ENCODE data around the gene ZCCHC10.
"Not testable (repeated sequence)": the region's sequence is repeated elsewhere in the genome, so short reads cannot be mapped to it uniquely, and the experiment has no call there.

Gene ZCCHC10

DNA sequence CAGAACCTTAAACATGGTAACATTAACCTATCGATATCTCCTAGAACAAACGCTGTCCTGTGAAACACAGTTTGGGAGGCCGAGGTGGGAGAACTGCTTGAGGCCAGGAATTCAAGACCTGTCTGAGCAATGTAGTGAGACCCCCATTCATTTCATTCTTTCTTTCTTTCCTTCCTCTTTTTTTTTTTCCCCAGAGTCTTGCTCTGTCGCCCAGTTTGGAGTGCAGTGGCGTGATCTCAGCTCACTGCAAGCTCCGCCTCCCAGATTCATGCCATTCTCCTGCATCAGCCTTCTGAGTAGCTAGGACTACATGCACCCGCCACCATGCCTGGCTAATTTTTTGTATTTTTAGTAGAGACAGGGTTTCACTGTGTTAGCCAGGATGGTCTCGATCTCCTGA lies 20.2 kb upstream of the ZCCHC10 start:
- not testable (repeated sequence) for H3K27me3 ChIP-seq (ENCODE audit: control insufficient read depth in 1 of 2, insufficient read depth in 1 of 2, low read length in 2 of 2); H3K9ac ChIP-seq (ENCODE audit: low read length)

GRCh38 chr5:133041910-133042309 lies 15.6 kb upstream of the ZCCHC10 start:
- Histone ChIP-seq H2AFZ (ENCODE audit: low read depth, low read length) (no peak overlapping the region), H3K9me3 (ENCODE audit: control insufficient read depth, low read length) (no peaks in the 10 kb centered on the region), H3K4ac (ENCODE audit: low read depth in 1 of 2, low read length in 2 of 2) (no peak overlapping the region), H2BK120ac (ENCODE audit: low read depth, low read length) (no peak overlapping the region), H4K8ac (ENCODE audit: low read length) (no peak overlapping the region), H4K91ac (ENCODE audit: low read length) (no peak overlapping the region), H3K9ac (ENCODE audit: low read length) (no peak overlapping the region), H2BK5ac (ENCODE audit: low read depth, low read length, poor library complexity, severe bottlenecking) (no peak overlapping the region), H3K27ac (ENCODE audit: low read length, poor library complexity, severe bottlenecking) (no peak overlapping the region), H3K27me3 (ENCODE audit: control insufficient read depth in 1 of 2, insufficient read depth in 1 of 2, low read length in 2 of 2) (no peaks in the 10 kb centered on the region), H3K14ac (ENCODE audit: low read length in 2 of 2) (no peak overlapping the region), H3K36me3 (ENCODE audit: control insufficient read depth in 1 of 2, insufficient read depth in 2 of 2, low read depth in 1 of 2, low read length in 2 of 2) (no peaks in the 10 kb centered on the region), H2BK15ac (ENCODE audit: low read depth, poor library complexity, severe bottlenecking) (no peak overlapping the region), H3K4me3 (ENCODE audit: insufficient read depth in 1 of 2, low read depth in 1 of 2, low read length in 2 of 2) (no peak overlapping the region), H3K23ac (ENCODE audit: low read length in 2 of 2) (no peak overlapping the region), H3K18ac (ENCODE audit: low read depth in 1 of 2, low read length in 2 of 2) (no peak overlapping the region), H2BK12ac (ENCODE audit: low read length in 2 of 2) (no peak overlapping the region), H3K79me1 (replicated peaks; ENCODE audit: low read length, poor library complexity, severe bottlenecking) (no peaks in the 10 kb centered on the region), H3K4me1 (ENCODE audit: control insufficient read depth, insufficient read depth, low read depth, low read length) (peaks cover 2% of the 10 kb centered on the region), H3K4me2 (ENCODE audit: low read length, poor library complexity, severe bottlenecking) (no peak overlapping the region), H2AK5ac (ENCODE audit: low read length, severe bottlenecking) (no peak overlapping the region)
- WGBS, result 100% methylated on average over 1 of the region's 1 CpG
- DNase-seq, result peak; percentile 52

More for the DNA sequence above, 20.2 kb upstream of the ZCCHC10 start:
- H2BK120ac ChIP-seq (ENCODE audit: low read depth, low read length); H3K36me3 ChIP-seq (ENCODE audit: control insufficient read depth in 1 of 2, insufficient read depth in 2 of 2, low read depth in 1 of 2, low read length in 2 of 2); H4K91ac ChIP-seq (ENCODE audit: low read length); H2AFZ ChIP-seq (ENCODE audit: low read depth, low read length); H3K9me3 ChIP-seq (ENCODE audit: control insufficient read depth, low read length); H3K27ac ChIP-seq (ENCODE audit: low read length, poor library complexity, severe bottlenecking); H3K79me1 ChIP-seq (replicated peaks; ENCODE audit: low read length, poor library complexity, severe bottlenecking); H3K4me1 ChIP-seq (ENCODE audit: control insufficient read depth, insufficient read depth, low read depth, low read length); H3K14ac ChIP-seq (ENCODE audit: low read length in 2 of 2); DNase-seq; H4K8ac ChIP-seq (ENCODE audit: low read length); H2BK12ac ChIP-seq (ENCODE audit: low read length in 2 of 2); H3K18ac ChIP-seq (ENCODE audit: low read depth in 1 of 2, low read length in 2 of 2); H2BK5ac ChIP-seq (ENCODE audit: low read depth, low read length, poor library complexity, severe bottlenecking); H3K4ac ChIP-seq (ENCODE audit: low read depth in 1 of 2, low read length in 2 of 2); H3K4me2 ChIP-seq (ENCODE audit: low read length, poor library complexity, severe bottlenecking); H2AK5ac ChIP-seq (ENCODE audit: low read length, severe bottlenecking); H3K23ac ChIP-seq (ENCODE audit: low read length in 2 of 2); H3K4me3 ChIP-seq (ENCODE audit: insufficient read depth in 1 of 2, low read depth in 1 of 2, low read length in 2 of 2): not testable (repeated sequence)
- peak overlapping the region; percentile 79 for H2BK15ac ChIP-seq (ENCODE audit: low read depth, poor library complexity, severe bottlenecking)
- WGBS, result 83% methylated on average over 8 of the region's 8 CpGs

- H3K79me1 ChIP-seq (replicated peaks; ENCODE audit: low read length, poor library complexity, severe bottlenecking), result no peaks in the 10 kb centered on the region
Observed at GRCh38 chr5:133041157-133041784, 14.9 kb upstream of the ZCCHC10 start.

GRCh38 chr5:133036677-133037076 lies 10.3 kb upstream of the ZCCHC10 start:
- not testable (repeated sequence) for H3K18ac ChIP-seq (ENCODE audit: low read depth in 1 of 2, low read length in 2 of 2); H3K4me2 ChIP-seq (ENCODE audit: low read length, poor library complexity, severe bottlenecking); DNase-seq; H2AFZ ChIP-seq (ENCODE audit: low read depth, low read length); H2AK5ac ChIP-seq (ENCODE audit: low read length, severe bottlenecking); H3K27ac ChIP-seq (ENCODE audit: low read length, poor library complexity, severe bottlenecking); H3K14ac ChIP-seq (ENCODE audit: low read length in 2 of 2); H4K8ac ChIP-seq (ENCODE audit: low read length); H3K27me3 ChIP-seq (ENCODE audit: control insufficient read depth in 1 of 2, insufficient read depth in 1 of 2, low read length in 2 of 2); H3K9ac ChIP-seq (ENCODE audit: low read length); H3K9me3 ChIP-seq (ENCODE audit: control insufficient read depth, low read length); H2BK120ac ChIP-seq (ENCODE audit: low read depth, low read length); H3K36me3 ChIP-seq (ENCODE audit: control insufficient read depth in 1 of 2, insufficient read depth in 2 of 2, low read depth in 1 of 2, low read length in 2 of 2); H3K4ac ChIP-seq (ENCODE audit: low read depth in 1 of 2, low read length in 2 of 2); H3K4me1 ChIP-seq (ENCODE audit: control insufficient read depth, insufficient read depth, low read depth, low read length); H4K91ac ChIP-seq (ENCODE audit: low read length); H3K79me1 ChIP-seq (replicated peaks; ENCODE audit: low read length, poor library complexity, severe bottlenecking); H3K23ac ChIP-seq (ENCODE audit: low read length in 2 of 2); H2BK15ac ChIP-seq (ENCODE audit: low read depth, poor library complexity, severe bottlenecking); H3K4me3 ChIP-seq (ENCODE audit: insufficient read depth in 1 of 2, low read depth in 1 of 2, low read length in 2 of 2); H2BK12ac ChIP-seq (ENCODE audit: low read length in 2 of 2); H2BK5ac ChIP-seq (ENCODE audit: low read depth, low read length, poor library complexity, severe bottlenecking)
- WGBS, result 91% methylated on average over 2 of the region's 6 CpGs

More at GRCh38 chr5:133041157-133041784, 14.9 kb upstream of the ZCCHC10 start:
- Histone ChIP-seq H3K36me3 (ENCODE audit: control insufficient read depth in 1 of 2, insufficient read depth in 2 of 2, low read depth in 1 of 2, low read length in 2 of 2) (no peaks in the 10 kb centered on the region), H2BK5ac (ENCODE audit: low read depth, low read length, poor library complexity, severe bottlenecking) (no peak overlapping the region), H3K27me3 (ENCODE audit: control insufficient read depth in 1 of 2, insufficient read depth in 1 of 2, low read length in 2 of 2) (no peaks in the 10 kb centered on the region), H3K9ac (ENCODE audit: low read length) (no peak overlapping the region), H4K91ac (ENCODE audit: low read length) (no peak overlapping the region), H2BK12ac (ENCODE audit: low read length in 2 of 2) (no peak overlapping the region), H3K4me2 (ENCODE audit: low read length, poor library complexity, severe bottlenecking) (no peak overlapping the region), H3K18ac (ENCODE audit: low read depth in 1 of 2, low read length in 2 of 2) (no peak overlapping the region), H3K4ac (ENCODE audit: low read depth in 1 of 2, low read length in 2 of 2) (no peak overlapping the region), H2BK15ac (ENCODE audit: low read depth, poor library complexity, severe bottlenecking) (no peak overlapping the region), H3K4me3 (ENCODE audit: insufficient read depth in 1 of 2, low read depth in 1 of 2, low read length in 2 of 2) (no peak overlapping the region), H3K4me1 (ENCODE audit: control insufficient read depth, insufficient read depth, low read depth, low read length) (peaks cover 2% of the 10 kb centered on the region), H3K9me3 (ENCODE audit: control insufficient read depth, low read length) (no peaks in the 10 kb centered on the region), H4K8ac (ENCODE audit: low read length) (peak overlapping the region; percentile 62), H3K23ac (ENCODE audit: low read length in 2 of 2) (no peak overlapping the region), H3K27ac (ENCODE audit: low read length, poor library complexity, severe bottlenecking) (no peak overlapping the region), H2AFZ (ENCODE audit: low read depth, low read length) (no peak overlapping the region), H2BK120ac (ENCODE audit: low read depth, low read length) (no peak overlapping the region), H3K14ac (ENCODE audit: low read length in 2 of 2) (no peak overlapping the region), H2AK5ac (ENCODE audit: low read length, severe bottlenecking) (no peak overlapping the region)
- WGBS, result 95% methylated on average over 3 of the region's 3 CpGs
- no peak for DNase-seq
